CD14-positive monocyte (primary cell): ENCODE data around the gene UGGT2. TPM values are rescaled to one million over a fixed set of nuclear protein-coding genes. Genes with fewer than 3 reads are reported as not detected.

Source experiments
- DNase-seq, 3 donors: peaks; one replicate each; pipeline ENCODE4 v3.0.0-alpha.2; 2011 to 2022
- H2AFZ ChIP-seq: 2 replicates; pipeline ENCODE4 v1.6.0; 2012; ENCODE audit warnings: mild to moderate bottlenecking, low read depth, low read length, inconsistent platforms; ENCODE audit not compliant: insufficient read depth, poor library complexity, severe bottlenecking
- H3K27ac ChIP-seq, 2 donors: 1 replicate in 1 of 2; 2 replicates in 1 of 2; pipeline ENCODE4 v1.5.1; 2012 to 2013; ENCODE audit warnings: low read length in 2 of 2, control low read depth in 1 of 2, inconsistent platforms in 1 of 2, low read depth in 1 of 2, mild to moderate bottlenecking in 1 of 2
- H3K27me3 ChIP-seq, 2 donors: one replicate each; pipeline versions ENCODE4 v1.6.0 to v1.6.1; 2011 to 2013; ENCODE audit warnings: low read length in 2 of 2; ENCODE audit not compliant: control insufficient read depth in 2 of 2, insufficient read depth in 2 of 2
- H3K36me3 ChIP-seq, 2 donors: replicated peaks in 1 of 2; 1 replicate in 1 of 2; 2 replicates in 1 of 2; pipeline versions ENCODE4 v1.5.1 to v1.6.1; 2012 to 2013; ENCODE audit warnings: low read length in 2 of 2, control low read depth in 1 of 2, inconsistent platforms in 1 of 2, mild to moderate bottlenecking in 1 of 2; ENCODE audit not compliant: insufficient read depth in 2 of 2, control insufficient read depth in 1 of 2
- H3K4me1 ChIP-seq, 2 donors: 1 replicate in 1 of 2; 2 replicates in 1 of 2; pipeline versions ENCODE4 v1.5.1 to v1.6.1; 2012 to 2013; ENCODE audit warnings: low read length in 2 of 2, control low read depth in 1 of 2, inconsistent platforms in 1 of 2, mild to moderate bottlenecking in 1 of 2, moderate library complexity in 1 of 2; ENCODE audit not compliant: insufficient read depth in 2 of 2, control insufficient read depth in 1 of 2
- H3K4me2 ChIP-seq: replicated peaks from 2 replicates; pipeline ENCODE3; 2012; ENCODE audit warnings: low read length, moderate library complexity, mild to moderate bottlenecking; ENCODE audit not compliant: poor library complexity, severe bottlenecking; ENCODE audit errors: extremely low read depth
- H3K4me3 ChIP-seq, 3 experiments: fragments of 200-600 bp in 1 of 3; sonication (generic) in 1 of 3; replicated peaks in 1 of 3; 1 replicate in 2 of 3; 2 replicates in 1 of 3; pipeline ENCODE4 v1.5.1; 2011 to 2013; ENCODE audit warnings: low read length in 3 of 3, mild to moderate bottlenecking in 3 of 3, control low read depth in 2 of 3, low read depth in 2 of 3, inconsistent platforms in 1 of 3, moderate library complexity in 1 of 3
- H3K79me2 ChIP-seq: 2 replicates; pipeline ENCODE4 v1.6.0; 2012; ENCODE audit warnings: mild to moderate bottlenecking, control low read depth, inconsistent platforms, low read length, moderate library complexity; ENCODE audit not compliant: insufficient read depth
- H3K9ac ChIP-seq: 2 replicates; pipeline ENCODE4 v1.6.0; 2017; ENCODE audit warnings: low read length, mild to moderate bottlenecking; ENCODE audit not compliant: insufficient read depth, poor library complexity, severe bottlenecking
- H3K9me3 ChIP-seq, 2 donors: replicated peaks in 1 of 2; 1 replicate in 1 of 2; 2 replicates in 1 of 2; pipeline versions ENCODE4 v1.5.1 to v1.6.1; 2012 to 2013; ENCODE audit warnings: low read length in 2 of 2, control low read depth in 1 of 2; ENCODE audit not compliant: control insufficient read depth in 1 of 2, insufficient read depth in 1 of 2
- H4K20me1 ChIP-seq: 2 replicates; pipeline ENCODE4 v1.6.0; 2012; ENCODE audit warnings: mild to moderate bottlenecking, low read length, control low read depth, moderate library complexity; ENCODE audit not compliant: insufficient read depth
- H3K27ac Mint-ChIP-seq, 7 donors: one replicate each; pipeline ENCODE4 v1.8.0; 2020; ENCODE audit warnings: mild to moderate bottlenecking in 7 of 7, mixed read lengths in 7 of 7, moderate library complexity in 6 of 7, inconsistent platforms in 2 of 7
- H3K27me3 Mint-ChIP-seq, 3 donors: one replicate each; pipeline ENCODE4 v1.8.0; 2021 to 2022; ENCODE audit warnings: low read depth in 3 of 3, mild to moderate bottlenecking in 3 of 3, mixed read lengths in 3 of 3, moderate library complexity in 3 of 3, inconsistent platforms in 1 of 3
- H3K36me3 Mint-ChIP-seq, 2 donors: one replicate each; pipeline ENCODE4 v1.8.0; 2020; ENCODE audit warnings: mixed read lengths in 2 of 2, inconsistent platforms in 1 of 2, mild to moderate bottlenecking in 1 of 2
- H3K4me1 Mint-ChIP-seq: one replicate; pipeline ENCODE4 v1.8.0; 2020; ENCODE audit warnings: mild to moderate bottlenecking, mixed read lengths
- H3K4me3 Mint-ChIP-seq, 2 donors: one replicate each; pipeline ENCODE4 v1.8.0; 2020; ENCODE audit warnings: mild to moderate bottlenecking in 2 of 2, mixed read lengths in 2 of 2, moderate library complexity in 1 of 2
- H3K9me3 Mint-ChIP-seq, 7 donors: one replicate each; pipeline ENCODE4 v1.8.0; 2020 to 2022; ENCODE audit warnings: mixed read lengths in 7 of 7, mild to moderate bottlenecking in 6 of 7, moderate library complexity in 6 of 7, inconsistent platforms in 2 of 7
- WGBS: methylation state at CpG from one replicate; pipeline ENCODE4 v1.1.5; 2013; ENCODE audit warnings: missing lambda C conversion rate; ENCODE audit not compliant: insufficient coverage; 5-methylcytosine and 5-hydroxymethylcytosine counted together
- intact Hi-C, 2 donors: fragments of 100-400 bp; cut with micrococcal nuclease; formaldehyde crosslinking; loops; one replicate each; pipeline versions ENCODE4 v1.15.0 to v1.15.1; 2023
- polyA plus RNA-seq, 3 donors: library from polyadenylated mRNA; depleted of rRNA in 1 of 3; unstranded in 2 of 3; stranded (reverse) in 1 of 3; fragments of 300-500 nt in 2 of 3; fragments of >200 nt in 1 of 3; fragmentation: Illumina TruSeq in 2 of 3; gene quantifications; 1 replicate in 2 of 3; 2 replicates in 1 of 3; pipeline ENCODE4 v1.2.3, GENCODE V29; 2012 to 2021
- TF ChIP-seq, protein P1 (sequence below): fragments of 200-600 bp; IDR thresholded peaks from one replicate; pipeline ENCODE4 v1.8.0; 2022; ENCODE audit warnings: antibody characterized with exemption, mild to moderate bottlenecking

UGGT2 gene
- polyA plus RNA-seq, 3 donors = 4.0 to 6.3 (median 5.6) TPM

DNA sequence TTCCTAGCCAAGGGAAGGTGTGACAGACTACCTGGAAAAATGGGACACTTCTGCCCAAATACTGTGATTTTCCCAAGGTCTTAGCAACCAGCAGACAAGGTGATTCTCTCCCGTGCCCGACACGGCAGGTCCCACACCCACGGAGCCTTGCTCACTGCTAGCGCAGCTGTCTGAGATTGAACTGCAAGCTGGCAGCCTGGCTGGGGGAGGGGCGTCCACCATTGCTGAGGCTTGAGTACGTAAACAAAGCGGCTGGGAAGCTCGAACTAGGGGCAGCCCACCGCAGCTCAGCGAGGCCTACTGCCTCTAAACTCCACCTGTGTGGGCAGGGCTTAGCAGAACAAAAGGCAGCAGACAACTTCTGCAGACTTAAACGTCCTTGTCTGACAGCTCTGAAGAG lies 146.2 kb downstream of the UGGT2 start:
- Histone ChIP-seq H4K20me1 (no peaks in the 10 kb centered on the region), H3K4me3 (no peak overlapping the region), H3K4me1 (no peaks in the 10 kb centered on the region), H3K27me3 (no peaks in the 10 kb centered on the region), H3K4me2 (no peak overlapping the region), H3K36me3 (peaks cover 0 to 14% of the 10 kb centered on the region in 2 donors), H3K9me3 (peaks cover 0 to 10% of the 10 kb centered on the region in 2 donors), H3K79me2 (no peaks in the 10 kb centered on the region), H3K9ac (no peak overlapping the region), H3K27ac (no peak overlapping the region), H2AFZ (no peak overlapping the region)
- Mint-ChIP-seq H3K36me3 (peaks cover 16 to 40% of the 10 kb centered on the region in 2 donors), H3K27me3 (no peaks in the 10 kb centered on the region), H3K9me3 (peaks cover 16 to 39% (median 19%) of the 10 kb centered on the region in 7 donors), H3K4me1 (no peaks in the 10 kb centered on the region), H3K4me3 (no peak overlapping the region), H3K27ac (no peak overlapping the region)
- DNase-seq = no peak
- intact Hi-C loops = no loop called here
- TF ChIP-seq, protein P1, sequence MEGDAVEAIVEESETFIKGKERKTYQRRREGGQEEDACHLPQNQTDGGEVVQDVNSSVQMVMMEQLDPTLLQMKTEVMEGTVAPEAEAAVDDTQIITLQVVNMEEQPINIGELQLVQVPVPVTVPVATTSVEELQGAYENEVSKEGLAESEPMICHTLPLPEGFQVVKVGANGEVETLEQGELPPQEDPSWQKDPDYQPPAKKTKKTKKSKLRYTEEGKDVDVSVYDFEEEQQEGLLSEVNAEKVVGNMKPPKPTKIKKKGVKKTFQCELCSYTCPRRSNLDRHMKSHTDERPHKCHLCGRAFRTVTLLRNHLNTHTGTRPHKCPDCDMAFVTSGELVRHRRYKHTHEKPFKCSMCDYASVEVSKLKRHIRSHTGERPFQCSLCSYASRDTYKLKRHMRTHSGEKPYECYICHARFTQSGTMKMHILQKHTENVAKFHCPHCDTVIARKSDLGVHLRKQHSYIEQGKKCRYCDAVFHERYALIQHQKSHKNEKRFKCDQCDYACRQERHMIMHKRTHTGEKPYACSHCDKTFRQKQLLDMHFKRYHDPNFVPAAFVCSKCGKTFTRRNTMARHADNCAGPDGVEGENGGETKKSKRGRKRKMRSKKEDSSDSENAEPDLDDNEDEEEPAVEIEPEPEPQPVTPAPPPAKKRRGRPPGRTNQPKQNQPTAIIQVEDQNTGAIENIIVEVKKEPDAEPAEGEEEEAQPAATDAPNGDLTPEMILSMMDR = no peak
- 100% methylated on average over 8 of the region's 12 CpGs for WGBS

DNA sequence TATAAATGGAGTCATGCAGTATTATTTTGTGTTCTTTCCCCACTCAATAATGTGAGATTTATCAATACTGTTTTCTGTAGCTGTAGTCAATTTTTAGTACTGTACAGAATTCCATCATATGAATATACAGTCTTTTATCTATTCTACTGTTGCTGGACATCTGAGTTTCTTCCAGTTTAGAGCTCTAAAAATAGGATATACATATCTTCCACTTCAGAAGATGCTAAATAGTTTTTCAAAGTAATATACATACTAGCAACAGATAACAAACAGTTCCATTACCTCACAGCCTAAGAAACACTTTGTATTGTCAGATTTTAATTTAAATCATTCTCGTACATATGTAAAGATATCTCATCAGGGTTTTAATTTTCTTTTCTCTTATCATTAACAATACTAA lies 149.6 kb downstream of the UGGT2 start:
- H3K27me3 ChIP-seq = no peaks in the 10 kb centered on the region
- intact Hi-C loops = no loop called here
- DNase-seq = no peak
- Mint-ChIP-seq H3K9me3 (peaks cover 7 to 18% (median 11%) of the 10 kb centered on the region in 7 donors), H3K27ac (no peak overlapping the region), H3K4me3 (no peak overlapping the region), H3K4me1 (no peaks in the 10 kb centered on the region), H3K27me3 (no peaks in the 10 kb centered on the region), H3K36me3 (peaks cover 18 to 35% of the 10 kb centered on the region in 2 donors)
- H3K4me3 ChIP-seq = no peak overlapping the region
- no peaks in the 10 kb centered on the region for H4K20me1 ChIP-seq
- H3K9ac ChIP-seq = no peak overlapping the region
- no peak overlapping the region for H2AFZ ChIP-seq
- H3K4me1 ChIP-seq = no peaks in the 10 kb centered on the region
- WGBS = no CpG with 5 or more reads among the region's 1 CpG
- peaks cover 0 to 10% of the 10 kb centered on the region in 2 donors for H3K9me3 ChIP-seq
- H3K79me2 ChIP-seq = no peaks in the 10 kb centered on the region
- TF ChIP-seq, protein P1 = no peak
- H3K27ac ChIP-seq = no peak overlapping the region
- no peak overlapping the region for H3K4me2 ChIP-seq
- H3K36me3 ChIP-seq = peaks cover 0 to 14% of the 10 kb centered on the region in 2 donors
